Kidney epithelial cell (primary cell): ENCODE measurements around the gene KATNAL2. TPM values are rescaled to one million over a fixed set of nuclear protein-coding genes. Genes with fewer than 3 reads are reported as not detected.

Experiments
- DNase-seq: peaks from one replicate; pipeline ENCODE4 v3.0.0-alpha.2; 2010; ENCODE audit warnings: low read depth
- H3K27me3 ChIP-seq: 2 replicates; pipeline ENCODE4 v1.6.0; 2011; ENCODE audit warnings: low read length; ENCODE audit not compliant: control insufficient read depth, insufficient read depth
- H3K36me3 ChIP-seq: 2 replicates; pipeline ENCODE4 v1.5.1; 2011; ENCODE audit warnings: low read length; ENCODE audit not compliant: control insufficient read depth, insufficient read depth
- H3K4me3 ChIP-seq: 2 replicates; pipeline ENCODE4 v1.5.1; 2011; ENCODE audit warnings: low read depth, mild to moderate bottlenecking, control low read depth, low read length
- CTCF ChIP-seq: IDR thresholded peaks from 2 replicates; pipeline ENCODE4 v1.5.1; 2011; ENCODE audit warnings: mild to moderate bottlenecking, moderate library complexity, low read length, control low read depth, inconsistent platforms; ENCODE audit not compliant: insufficient read depth, poor library complexity, severe bottlenecking
- total RNA-seq: library from RNA; depleted of rRNA; stranded (reverse); fragments of >200 nt; gene quantifications from 2 replicates; pipeline ENCODE4 v1.2.3, GENCODE V29; 2015

Gene KATNAL2
- 0.88 and 1.4 TPM in 2 replicates for total RNA-seq

DNA sequence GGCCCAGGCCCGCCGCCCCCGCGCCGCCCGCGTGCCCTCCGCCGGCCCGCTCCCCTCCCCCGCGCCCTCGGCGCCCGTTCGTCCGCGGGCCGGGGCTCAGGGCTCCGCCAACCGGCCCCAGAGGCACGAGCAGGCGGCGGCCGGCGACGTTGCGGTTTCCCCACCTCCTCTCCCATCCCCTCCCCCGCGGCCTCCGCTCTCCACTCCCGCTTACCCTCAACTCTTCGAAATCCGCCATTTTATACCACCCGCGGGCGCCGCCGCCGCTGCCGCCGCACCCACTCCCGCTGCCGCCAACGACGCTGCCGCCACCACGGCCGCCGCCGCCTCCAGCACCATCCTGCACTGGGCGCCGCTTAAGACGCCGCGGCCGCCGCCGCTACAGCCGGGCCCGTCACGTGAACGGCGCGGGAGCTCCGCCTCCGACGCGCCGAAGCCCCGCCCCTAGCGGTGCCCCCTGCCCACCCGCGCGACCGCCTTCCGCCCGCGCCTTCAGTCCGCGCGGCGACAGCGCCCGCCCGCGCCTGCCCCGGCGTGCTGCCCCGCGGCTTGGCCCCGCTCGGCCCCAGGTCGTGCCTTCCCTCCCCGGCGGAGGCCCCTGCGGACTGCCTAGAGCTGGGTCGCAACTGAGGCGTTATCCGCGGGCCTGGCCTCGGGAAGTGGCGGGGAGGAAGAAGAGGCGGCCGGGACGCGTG, at the start of gene KATNAL2, which contains the start of gene PIAS2:
Gene KATNAL2 (plus strand): TSS at position 495 of the 695 bp plus-strand sequence. CDS start 29,271 bp downstream, outside the sequence.
Gene PIAS2 (minus strand): TSS at position 400 of the 695 bp plus-strand sequence. CDS start 162 bp downstream, at position 238.
- no peaks in the 10 kb centered on the region for H3K36me3 ChIP-seq
- TF ChIP-seq CTCF, result no peak
- H3K4me3 ChIP-seq, result peak within 1 kb of the TSS; percentile 88
- no peaks in the 10 kb centered on the region for H3K27me3 ChIP-seq
- no peak for DNase-seq

DNA sequence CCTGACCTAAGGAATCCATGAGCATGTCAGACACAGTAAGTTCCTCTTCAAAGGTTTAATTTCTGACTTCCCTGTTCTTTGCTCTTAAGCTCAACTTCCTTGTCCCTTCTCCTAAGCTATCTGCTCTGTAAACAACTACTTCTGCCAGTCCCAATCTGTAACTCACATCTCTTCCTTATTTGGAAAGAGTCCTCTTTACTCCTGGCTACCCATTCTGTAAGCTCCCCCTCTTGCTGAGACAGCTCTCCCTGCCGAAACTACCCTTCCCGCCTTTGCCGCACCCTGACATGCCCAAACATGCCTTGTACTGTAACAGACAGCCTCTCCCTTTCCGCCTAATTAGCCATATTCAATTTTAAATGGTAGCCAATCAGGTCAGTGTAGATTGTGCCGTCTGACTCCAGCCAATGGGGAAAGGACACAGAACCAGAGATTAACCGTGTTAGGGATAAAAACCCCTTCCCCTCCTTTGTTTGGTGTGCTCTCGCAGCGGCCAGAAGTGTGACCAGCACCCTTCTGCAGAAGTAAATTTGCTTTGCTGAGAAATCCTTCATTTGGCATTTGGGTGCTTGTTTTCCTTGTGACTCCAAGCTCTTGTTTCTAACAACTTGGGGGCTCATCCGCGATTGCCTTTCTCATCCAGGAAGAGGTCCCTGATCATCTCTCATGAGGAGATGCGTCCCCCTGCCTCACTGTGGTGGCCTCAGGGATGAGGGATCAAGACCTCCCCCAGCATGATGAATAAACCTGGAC, 49.1 kb upstream of the KATNAL2 start:
- TF ChIP-seq CTCF, result no peak
- H3K36me3 ChIP-seq, result no peaks in the 10 kb centered on the region
- no peaks in the 10 kb centered on the region for H3K27me3 ChIP-seq
- DNase-seq, result no peak
- no peak overlapping the region for H3K4me3 ChIP-seq

- DNase-seq, result no peak
- Histone ChIP-seq H3K36me3 (no peaks in the 10 kb centered on the region), H3K4me3 (no peak overlapping the region), H3K27me3 (no peaks in the 10 kb centered on the region)
- TF ChIP-seq CTCF, result no peak
Observed at GRCh38 chr18:46877329-46877987, 39.9 kb upstream of the KATNAL2 start.

GRCh38 chr18:46883180-46883579, 34.2 kb upstream of the KATNAL2 start:
- Histone ChIP-seq H3K4me3 (no peak overlapping the region), H3K36me3 (no peaks in the 10 kb centered on the region), H3K27me3 (no peaks in the 10 kb centered on the region)
- TF ChIP-seq CTCF, result no peak
- no peak for DNase-seq

- Histone ChIP-seq H3K27me3 (no peaks in the 10 kb centered on the region), H3K4me3 (no peak overlapping the region), H3K36me3 (no peaks in the 10 kb centered on the region)
- no peak for DNase-seq
- TF ChIP-seq CTCF, result no peak
Observed at GRCh38 chr18:46886893-46887292, 30.5 kb upstream of the KATNAL2 start.
